HL-60/S4 (cell line): Measurements from ENCODE around the gene GARS1.
"Not testable (repeated sequence)": the region's sequence is repeated elsewhere in the genome, so short reads cannot be mapped to it uniquely, and the experiment has no call there.

Experiments used
- in situ Hi-C: fragments of 300-500 bp; cut with MboI; formaldehyde crosslinking; loops from 2 replicates; pipeline ENCODE4 v1.14.3; 2022; ENCODE audit warnings: low sequenced_read_pairs

The GARS1 gene

DNA sequence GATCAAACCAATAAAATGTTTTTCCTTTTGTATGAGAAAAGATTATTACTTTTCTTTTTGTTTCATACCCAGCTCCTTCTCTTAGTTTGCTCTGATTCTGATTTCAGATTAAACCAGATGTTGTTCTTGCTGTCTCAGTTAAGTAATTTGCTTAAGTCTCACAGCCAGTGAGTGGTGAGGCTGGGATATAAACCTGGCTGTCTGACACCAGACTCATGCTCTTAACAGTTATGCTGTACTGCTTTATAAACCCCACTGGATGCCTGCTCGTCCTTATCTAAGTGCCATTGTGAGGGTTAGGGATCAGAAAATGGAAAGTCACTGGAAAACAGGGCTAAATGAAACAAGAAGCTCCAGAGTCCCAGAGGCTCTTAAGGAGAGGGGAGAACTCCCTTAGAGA is 24.3 kb downstream of the GARS1 start:
- in situ Hi-C loops: no loop called here

DNA sequence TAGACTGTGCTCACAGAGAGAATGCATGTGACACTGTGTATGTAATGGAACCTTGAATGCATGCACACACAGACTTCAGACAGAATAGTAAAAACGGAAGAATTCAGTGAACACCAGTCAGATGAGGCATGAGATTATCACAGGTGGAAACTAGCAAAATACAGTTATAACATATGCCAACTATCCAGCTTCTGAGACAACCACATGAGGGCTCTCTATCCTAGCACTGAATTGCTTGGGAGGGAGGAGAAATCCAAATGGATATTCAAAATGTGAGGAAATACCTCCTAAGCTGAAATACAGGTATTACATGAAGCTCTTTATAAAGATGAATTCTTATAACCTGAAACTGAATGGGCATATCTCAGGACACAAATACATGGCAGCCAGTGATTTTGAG is 30.6 kb downstream of the GARS1 start:
- in situ Hi-C loops: no loop called here

DNA sequence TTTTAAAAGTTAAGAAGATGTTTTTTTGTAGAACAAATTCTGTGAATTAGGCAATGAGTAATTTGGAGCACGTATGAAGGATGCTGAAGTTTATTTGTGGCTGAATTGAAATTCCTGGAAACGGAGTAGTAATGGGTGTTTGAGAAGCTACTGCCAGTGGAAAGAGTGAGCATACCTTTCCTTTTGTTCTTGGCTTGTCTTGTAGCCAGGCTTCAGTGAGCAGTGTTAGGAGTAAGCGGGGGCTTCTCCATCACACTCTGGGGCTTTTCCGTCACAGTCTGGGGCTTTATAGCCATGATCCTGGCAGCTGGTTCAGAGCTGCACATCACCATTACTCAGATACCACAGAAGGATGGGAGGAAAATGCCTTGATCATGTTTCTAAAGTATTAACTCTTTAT is 32.3 kb downstream of the GARS1 start:
- in situ Hi-C loops: no loop called here

DNA sequence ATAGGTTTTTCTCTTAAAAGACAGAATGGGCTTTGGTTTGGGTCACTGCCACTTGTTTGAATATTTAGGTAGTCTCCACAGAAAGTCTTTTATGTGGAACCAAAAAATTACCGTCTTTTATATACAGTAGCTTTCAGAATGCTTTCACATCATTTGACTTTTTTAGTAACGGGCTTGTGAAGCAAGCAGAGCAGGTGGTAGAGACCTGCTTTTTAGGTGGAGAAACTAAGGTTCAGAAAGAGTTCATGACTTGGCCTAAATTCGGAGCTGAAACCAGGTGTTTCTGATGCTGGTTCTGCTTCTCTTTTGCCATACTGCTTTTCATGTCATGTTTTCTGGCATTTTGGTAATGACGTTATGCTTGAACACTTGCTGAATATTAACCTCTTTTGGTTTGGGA is 36.3 kb downstream of the GARS1 start:
- in situ Hi-C loops: no loop called here

DNA sequence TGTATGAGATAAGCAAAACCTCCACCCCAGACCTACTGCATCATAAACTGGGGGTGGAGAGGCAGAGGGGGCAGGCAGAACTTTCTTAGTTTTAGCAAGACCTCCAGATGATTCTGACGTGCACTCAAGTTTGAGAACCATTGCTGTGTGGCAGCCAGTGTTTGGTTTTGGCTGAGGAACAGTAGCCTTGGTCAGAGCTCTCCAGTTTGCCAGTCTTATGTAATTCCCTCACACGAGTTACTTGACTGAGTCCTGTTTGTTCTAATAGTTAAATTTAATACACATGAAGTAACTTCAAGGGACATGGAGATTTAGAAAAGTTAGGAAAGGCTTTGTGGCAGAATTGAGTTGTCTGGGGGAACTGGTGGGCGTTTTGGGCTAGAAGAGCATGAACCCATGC is 38.5 kb downstream of the GARS1 start:
- in situ Hi-C loops: no loop called here

DNA sequence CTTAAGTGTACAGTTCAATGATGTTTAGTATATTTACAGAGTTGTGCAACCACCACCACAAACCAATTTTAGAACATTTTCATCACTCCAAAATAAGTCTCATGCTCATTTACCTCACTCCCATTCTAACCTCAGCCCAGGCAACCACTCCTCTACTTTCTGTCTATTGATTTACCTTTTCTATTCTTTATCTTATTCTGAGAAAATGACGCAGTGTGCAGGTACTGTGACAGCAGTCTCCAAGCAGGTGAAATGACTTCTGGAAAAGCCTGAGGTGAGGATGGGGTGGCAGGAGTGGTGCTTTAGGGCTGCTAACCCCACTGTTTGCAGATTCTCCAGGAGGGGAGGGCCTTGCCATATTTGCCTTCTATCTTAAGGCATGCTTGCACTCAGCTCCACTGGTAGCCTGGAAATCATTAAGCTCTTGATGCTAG is 39.5 kb downstream of the GARS1 start:
- in situ Hi-C loops: no loop called here

DNA sequence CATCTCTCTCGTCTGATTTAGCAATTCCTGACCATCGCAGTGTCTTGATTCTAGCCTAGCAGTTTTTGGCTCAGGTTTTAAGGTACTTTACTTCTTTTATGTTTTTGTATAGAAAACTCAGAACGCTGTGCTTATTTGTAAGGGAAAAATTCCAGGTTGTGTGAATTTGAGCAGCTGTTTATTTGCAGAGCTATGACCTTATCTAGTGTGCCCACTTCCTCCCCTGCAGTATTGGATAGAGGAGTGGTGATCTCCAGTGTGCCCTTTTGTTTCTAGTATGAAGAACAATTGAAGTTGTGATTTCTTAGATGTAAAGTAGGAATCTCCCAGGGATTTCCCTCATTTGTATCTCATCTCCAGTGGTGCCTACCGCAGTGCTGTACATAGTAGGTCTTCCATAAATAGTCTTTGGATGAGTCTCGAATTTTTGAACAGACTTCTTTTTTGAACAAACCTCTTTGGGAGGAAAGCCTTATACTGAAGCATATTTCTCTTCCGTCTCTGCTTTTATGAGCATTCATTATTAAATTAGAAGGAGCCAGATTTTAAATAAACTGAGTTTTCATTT is 40.0 kb downstream of the GARS1 start:
- in situ Hi-C loops: no loop called here

DNA sequence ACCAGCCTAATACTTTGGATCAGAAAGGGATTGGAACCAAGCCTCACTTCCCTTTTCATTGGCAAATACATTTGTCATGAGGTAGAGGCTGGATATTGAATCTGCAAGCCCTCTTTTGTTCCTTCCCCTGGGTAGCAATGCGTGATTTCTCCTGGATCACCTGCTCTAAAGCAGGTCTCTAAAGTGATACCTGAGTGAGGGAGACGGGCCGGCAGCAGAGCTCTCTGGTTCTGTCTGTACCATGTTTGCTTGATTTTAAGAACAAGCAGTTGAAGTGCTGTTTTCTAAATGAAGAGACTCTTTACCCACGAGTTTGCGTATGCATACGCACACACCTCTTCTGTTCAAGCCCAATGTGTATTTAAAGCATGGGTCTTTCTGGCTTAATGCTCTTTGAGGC is 41.1 kb downstream of the GARS1 start:
- in situ Hi-C loops: no loop called here

DNA sequence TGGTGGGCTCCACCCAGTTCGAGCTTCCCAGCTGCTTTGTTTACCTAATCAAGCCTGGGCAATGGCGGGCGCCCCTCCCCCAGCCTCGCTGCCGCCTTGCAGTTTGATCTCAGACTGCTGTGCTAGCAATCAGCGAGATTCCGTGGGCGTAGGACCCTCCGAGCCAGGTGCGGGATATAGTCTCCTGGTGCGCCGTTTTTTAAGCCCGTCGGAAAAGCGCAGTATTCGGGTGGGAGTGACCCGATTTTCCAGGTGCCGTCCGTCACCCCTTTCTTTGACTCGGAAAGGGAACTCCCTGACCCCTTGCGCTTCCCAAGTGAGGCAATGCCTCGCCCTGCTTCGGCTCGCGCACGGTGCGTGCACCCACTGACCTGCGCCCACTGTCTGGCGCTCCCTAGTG is 47.6 kb downstream of the GARS1 start:
- in situ Hi-C loops: not testable (repeated sequence)

DNA sequence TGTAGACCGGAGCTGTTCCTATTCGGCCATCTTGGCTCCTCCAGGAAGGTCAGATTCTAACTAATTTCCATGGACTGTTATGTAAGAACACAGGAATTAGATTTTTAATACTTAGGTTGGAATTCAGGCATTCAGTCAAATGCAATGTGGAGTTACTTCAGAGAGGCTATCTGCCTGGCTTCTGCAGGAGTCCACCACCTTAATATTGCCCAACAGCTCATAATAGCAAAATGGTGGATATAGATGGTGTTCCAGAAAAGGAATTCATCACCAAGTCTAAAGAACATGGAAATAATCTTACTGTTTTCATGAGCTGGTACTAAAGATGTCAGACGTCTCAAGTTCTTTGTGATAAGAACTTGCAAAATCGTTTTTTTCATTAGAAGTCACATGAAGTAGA is 48.1 kb downstream of the GARS1 start:
- in situ Hi-C loops: no loop called here

DNA sequence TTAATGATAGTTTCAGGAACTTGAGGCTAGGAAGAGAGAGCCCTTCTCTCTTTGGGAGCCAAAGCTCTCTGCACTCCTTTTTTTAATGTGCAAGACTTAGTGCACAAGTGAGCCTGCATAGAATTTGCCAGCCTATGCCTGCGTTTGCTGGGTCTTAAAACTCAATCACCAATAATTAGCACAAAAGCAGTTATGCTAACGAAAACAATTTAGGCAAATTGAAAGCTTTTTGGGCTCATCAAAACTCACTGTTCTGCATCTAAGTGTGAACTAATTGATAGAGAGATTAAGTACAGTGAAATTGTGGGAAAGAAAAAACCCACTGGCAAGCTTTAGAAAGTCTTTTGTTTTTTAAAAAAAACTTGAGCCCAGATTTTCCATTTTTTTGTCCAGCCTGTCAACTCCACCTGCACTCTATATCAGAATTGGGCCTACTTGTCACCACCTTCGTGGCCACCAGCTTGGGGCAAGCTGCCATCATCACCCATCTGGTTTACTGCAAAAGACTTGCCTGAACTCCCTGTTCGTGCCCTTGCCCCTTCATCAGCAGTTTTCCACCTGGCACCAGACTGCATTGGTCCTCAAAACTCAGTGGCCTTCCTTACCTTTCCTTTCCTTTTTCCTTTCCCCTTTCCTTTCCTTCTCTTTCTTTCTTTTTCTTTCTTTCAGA is 49.7 kb downstream of the GARS1 start:
- in situ Hi-C loops: no loop called here

DNA sequence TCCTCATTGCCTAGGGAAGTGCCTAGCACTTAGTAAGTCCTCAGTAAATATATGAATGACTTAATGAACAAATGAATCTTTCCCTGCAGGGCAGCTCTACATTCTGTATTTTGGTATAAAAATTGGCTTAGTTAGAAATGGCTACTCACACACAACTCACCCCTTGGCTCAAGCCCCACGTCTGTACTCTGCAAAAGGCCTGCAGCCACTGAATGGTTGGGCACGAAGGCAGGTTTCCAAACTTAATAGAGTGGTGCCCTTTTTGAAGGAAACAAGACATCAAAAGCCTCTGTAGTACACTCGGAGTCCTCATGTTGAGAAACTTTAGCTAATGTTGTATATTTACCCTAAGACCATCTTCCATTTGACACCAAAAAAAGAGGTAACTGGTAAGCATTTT is 51.0 kb downstream of the GARS1 start:
- in situ Hi-C loops: no loop called here

DNA sequence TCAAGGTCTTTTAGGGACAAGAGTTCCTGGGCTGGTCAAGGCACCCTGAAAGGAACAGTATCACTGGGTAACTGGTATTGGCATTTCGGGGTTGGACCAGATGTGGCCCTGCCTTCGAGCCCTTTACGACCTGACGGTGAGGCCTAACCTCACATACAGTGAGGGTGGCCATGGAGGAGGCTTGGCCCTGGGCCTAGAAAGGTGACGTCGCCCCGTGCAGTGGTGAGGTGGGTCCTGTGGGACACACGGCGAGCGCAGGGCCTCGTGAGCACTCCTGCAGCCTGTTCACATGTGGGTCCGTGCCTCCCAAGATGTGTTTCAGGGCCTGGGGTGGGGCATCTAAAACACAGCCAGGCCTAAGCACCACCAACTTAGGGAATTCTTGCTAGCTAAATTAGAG is 51.5 kb downstream of the GARS1 start:
- in situ Hi-C loops: no loop called here

DNA sequence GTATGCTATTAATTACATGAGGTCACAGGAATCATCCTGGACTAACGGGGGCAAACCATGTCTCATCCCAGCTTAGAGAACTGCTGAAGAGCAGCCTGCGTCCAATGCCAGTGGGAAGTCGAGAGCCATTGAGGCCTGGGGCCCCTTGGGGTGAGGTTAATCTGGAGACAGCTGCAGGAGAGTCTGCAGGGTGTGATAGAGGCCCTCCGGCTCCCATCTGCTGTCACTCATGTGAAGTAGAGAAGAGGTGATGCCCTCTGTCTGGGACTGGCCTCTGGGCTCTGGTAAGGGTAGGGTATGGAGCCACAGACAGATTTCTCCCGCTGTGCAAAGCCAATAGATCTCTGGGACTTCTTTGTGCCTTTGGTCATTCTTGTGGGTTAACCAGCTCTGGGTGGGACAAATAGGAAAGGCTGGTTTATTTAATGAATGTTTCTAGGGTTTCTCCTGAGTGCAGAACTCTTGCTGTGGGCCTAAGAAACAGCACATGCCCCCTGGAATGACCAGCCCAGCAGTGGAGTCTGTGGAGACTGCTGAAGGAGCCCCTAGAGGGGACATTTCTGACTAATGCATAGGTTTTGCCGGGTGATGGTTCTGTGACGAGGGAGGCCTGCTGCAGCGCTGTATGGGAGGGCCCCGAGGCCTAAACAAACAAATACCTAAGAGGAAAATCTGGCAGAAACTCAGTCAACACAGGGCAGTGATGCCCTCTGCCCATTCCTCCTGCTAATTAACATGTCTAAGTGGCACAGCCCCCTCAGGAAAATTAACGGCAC is 53.1 kb downstream of the GARS1 start:
- in situ Hi-C loops: no loop called here

DNA sequence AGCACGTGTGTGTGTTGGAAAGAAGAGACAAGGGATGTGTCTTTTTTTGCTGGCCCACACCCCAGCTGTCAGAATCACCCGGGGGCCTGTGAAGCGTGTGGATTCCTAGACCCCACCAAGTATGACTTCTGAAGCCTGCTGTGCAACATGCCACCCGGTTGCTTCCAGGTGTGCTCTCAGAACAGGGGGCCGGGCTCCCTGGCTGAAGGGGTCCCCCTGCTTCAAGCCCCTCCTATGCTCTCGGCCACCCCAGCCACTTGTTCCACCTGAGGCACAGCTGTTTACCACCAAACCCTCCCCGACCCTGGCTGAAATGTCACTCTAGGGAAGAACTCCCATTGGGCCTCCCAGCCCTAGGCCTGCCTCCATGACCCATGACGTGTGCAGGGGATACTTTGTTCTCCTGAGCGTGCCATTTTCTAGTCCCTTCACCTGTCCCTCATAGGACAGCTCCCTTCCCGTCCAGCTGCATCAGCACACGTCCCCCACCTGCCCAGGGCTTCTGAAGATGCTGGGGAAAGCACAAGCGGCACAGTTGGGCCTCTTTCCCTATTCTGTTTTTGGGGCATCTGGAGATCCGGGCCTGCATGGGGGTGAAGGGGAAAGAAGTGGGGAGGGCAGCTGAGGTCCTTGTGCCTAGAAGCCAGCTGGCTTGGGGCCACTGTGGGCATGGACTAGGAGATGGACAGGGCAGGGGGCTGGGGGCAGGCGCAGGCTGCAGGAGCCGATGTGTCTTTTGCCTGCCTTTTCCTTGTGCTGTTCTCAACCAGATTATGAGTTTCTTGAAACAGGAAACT is 54.3 kb downstream of the GARS1 start:
- in situ Hi-C loops: no loop called here

DNA sequence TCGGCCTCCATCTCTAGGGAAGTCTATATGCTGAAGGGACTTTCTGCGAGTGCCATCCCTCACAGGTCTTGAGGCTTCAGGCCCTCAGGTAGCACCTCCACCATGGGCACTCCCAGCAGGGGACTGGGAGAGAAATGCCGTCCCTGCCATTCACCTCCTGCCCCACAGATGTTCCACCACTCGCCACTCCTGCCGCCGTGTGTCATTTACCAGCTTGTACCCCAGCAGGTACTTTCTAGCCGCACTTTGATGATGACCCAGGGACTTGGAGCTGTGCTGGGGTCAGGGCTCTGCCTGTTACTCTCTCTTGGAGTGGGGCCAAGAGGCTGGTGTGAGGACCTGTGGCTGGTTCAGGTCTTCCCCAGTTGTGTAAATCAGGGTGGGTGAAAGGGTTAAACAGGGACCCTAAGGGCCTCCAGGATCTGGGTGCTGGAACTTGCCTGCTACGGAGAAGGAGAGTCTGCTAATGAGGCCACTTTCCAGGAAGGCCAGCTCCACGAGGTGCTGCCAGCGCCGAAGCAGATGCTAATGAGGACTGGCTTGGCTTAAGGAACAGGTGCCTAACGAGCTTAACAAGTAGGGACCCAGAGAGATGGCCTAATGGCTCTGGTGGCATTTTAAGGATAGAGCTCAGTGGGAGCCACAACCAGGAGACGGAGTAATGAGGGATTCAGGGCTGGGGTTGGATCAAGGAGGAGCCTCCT is 55.2 kb downstream of the GARS1 start:
- in situ Hi-C loops: no loop called here

DNA sequence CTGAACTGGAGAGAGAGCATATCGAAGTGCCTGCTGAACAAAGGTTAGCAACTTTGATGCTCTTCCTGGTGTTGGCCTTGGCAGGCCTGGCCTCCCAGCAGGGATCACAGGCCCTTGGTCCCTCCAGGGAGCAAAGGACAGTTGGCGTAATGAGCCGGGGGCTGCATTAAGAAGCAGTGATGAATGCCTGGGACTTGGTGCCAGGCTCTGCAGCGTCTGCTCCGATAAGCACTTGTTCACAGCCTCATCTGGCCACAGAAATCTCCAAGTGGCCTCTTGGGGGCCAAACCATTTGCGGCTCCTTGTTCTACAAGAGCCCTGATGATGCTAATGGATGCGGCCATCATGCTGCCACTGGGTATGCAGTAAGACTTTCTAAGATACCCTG is 55.7 kb downstream of the GARS1 start:
- in situ Hi-C loops: no loop called here

DNA sequence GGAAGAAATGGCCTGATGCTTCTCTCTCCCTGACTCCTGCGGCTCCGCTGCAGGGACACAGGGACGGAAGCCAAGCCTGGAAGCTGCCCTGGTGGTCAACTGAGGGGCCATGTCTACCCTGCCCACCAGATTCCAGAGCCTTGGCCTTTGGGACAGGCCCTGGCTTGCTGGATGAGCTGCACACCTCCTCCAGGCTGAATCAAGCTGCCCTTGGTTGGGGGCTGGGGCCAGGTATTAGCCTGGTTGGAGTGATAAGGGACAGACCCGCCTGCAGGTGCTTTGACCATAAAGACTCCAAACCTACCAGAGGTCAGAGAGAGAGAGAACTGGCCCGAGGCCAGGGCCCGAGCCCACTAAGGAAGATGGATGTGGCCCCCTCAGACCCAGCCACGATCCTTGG is 57.5 kb downstream of the GARS1 start:
- in situ Hi-C loops: no loop called here

DNA sequence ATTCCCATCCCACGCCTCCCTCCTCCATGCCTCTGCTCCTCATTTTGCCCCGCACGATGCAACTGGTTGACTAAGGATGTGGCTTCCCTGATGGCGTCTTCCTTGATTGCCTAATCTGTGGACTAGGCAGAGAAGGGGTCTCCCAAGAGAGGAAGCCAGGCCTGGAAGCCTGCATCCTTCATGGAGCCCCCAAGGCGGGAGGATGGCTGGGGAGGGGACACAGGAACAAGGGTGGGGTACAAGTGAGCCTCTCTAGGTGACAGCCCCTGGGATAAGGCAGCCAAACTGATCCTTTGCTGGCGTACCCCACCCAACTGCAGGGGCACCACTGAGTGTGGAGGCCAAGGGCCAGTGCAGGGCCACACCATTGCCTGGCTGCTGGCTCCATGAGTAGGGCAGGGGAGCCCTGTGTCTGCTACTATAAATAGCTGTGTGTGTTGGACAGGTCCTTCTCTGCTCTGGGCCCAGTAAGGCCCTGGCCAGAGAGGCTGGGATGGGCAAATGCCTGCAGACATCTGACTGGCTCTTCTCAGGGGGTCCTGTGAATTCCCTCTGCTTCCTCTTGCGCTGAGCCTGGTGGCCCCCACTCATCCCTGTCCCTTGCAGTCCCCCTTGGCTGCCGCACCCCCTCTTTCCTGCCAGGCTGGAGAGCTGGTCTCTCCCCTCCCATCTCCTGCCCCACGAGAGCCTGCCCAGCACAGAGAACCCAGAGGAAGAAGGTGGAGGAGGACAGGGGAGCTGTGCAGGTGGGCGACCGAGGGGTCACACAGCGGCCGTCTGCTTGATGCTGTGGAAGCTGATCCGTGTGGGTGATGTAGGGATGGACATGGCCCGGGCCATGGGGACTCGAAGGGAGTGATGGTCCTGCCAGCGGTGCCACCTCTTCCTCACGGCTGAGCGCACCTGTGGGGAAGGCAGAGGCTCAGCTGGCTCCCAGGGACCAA is 58.3 kb downstream of the GARS1 start:
- in situ Hi-C loops: no loop called here
